Glomerular endothelial cell (primary cell): Measurements from ENCODE around the gene ANAPC7. TPM values are rescaled to one million over a fixed set of nuclear protein-coding genes. Genes with fewer than 3 reads are reported as not detected.
A peak's percentile ranks its signal among the peaks of the same experiment; 100 is the strongest.
"Not testable (repeated sequence)": the region's sequence is repeated elsewhere in the genome, so short reads cannot be mapped to it uniquely, and the experiment has no call there.

Experiments
- DNase-seq: peaks from one replicate; pipeline ENCODE4 v3.0.0-alpha.2; 2011; ENCODE audit warnings: low read depth, low spot score; ENCODE audit errors: extremely low read depth
- total RNA-seq: library from RNA; depleted of rRNA; stranded (reverse); fragments of >200 nt; gene quantifications from 2 replicates; pipeline ENCODE4 v1.2.3, GENCODE V29; 2015

ANAPC7 gene, protein sequence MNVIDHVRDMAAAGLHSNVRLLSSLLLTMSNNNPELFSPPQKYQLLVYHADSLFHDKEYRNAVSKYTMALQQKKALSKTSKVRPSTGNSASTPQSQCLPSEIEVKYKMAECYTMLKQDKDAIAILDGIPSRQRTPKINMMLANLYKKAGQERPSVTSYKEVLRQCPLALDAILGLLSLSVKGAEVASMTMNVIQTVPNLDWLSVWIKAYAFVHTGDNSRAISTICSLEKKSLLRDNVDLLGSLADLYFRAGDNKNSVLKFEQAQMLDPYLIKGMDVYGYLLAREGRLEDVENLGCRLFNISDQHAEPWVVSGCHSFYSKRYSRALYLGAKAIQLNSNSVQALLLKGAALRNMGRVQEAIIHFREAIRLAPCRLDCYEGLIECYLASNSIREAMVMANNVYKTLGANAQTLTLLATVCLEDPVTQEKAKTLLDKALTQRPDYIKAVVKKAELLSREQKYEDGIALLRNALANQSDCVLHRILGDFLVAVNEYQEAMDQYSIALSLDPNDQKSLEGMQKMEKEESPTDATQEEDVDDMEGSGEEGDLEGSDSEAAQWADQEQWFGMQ
- 41.5 and 67.1 TPM in 2 replicates for total RNA-seq

DNA sequence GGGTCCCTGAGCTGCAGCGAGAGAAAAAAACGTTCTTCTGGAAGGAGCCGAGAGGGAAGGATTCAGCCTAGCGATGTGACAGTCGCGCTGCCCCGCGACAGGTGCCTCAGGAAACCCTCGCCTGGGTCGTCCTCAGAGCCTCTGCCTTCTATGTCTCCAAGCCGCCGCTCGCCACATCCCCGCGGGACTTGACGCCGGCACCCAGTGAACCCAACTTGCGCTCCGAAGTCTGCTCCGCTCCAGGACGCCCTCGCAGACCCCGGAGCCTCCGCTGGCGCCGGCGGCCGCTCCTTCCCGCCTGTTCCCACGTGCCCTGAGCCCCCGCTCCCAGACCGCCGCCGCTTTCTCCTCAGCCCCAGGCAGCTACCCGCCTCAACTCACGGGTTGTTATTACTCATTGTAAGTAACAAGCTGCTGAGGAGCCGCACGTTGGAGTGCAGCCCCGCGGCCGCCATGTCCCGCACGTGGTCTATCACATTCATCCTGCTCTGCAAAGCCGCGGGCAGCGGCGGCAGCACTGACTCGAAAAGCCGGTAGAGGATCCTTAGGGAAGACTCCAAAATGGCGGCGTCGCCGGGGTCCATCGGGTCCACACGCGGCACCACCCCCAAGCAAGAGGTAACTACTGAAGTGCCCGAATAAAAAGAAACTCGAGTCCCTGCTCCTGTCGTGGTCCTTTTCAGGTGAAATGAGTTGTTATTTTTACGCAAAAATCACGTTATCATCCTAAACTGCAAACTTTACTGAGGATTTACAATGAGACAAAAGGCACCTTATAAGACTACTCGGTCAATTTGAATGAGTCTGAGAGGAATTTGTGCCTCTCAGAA, at the start of gene ANAPC7:
Gene ANAPC7, minus strand, starts transcription at position 563 of the 830 bp plus-strand sequence. Its CDS starts 81 bp downstream, at position 482.
- peak; percentile 75 for DNase-seq

DNA sequence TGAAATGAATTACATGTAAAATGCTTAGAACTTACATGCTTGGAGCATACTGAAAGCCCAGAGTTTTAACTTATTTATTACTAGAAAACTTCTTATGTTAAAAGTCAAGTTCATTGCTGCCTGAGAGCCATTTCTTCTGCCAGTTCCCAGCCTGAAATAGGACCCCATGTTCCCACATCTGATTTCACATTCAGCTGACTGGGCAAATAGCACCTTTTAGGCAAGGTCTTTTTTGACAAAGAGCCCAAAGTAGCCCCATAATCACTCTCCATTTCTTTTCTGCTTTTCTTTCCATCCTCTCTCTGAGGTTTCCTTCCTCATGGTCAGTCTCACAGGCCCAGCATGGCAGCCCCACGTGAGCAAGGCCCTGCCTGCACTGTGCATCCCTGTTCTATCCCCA, 47.8 kb upstream of the ANAPC7 start:
- DNase-seq, result no peak

DNA sequence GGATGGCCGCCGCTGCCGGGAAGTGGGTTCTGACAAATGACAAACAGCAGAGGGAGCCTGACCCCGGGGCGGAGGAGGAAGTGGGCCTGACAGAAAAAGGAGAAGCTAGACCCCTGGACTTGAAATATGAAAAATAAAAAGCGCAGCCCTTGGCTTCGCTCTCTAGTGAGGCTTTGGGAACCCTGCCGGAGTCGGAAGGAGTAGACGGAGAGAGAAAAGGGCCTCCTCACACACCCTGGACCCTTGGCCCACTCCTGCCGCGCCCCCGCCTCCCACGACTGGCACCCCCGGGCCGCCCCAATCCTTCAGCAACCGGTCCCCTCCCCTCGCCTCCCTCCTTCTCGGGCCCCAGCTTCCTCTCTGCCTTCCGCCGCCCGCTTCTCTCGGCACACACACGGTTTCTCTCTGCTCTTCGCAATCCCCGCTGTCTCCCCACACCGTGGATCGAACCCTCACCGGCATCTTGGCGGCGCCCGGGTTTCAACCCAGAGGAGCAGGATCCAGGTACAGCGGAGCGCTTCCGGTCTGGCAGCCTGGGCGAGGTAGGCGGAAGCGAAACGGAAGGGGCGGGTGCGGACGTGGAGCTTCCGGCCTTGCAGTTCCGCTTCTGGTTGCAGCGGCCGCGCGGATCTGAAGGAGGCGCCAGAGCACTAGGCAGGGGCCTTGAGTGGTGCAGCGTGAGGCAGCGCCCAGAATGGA, 46.4 kb upstream of the ANAPC7 start, which contains the start of gene ARPC3:
Gene ARPC3, minus strand, starts transcription at position 539 of the 699 bp plus-strand sequence. Its CDS starts 77 bp downstream, at position 462.
- DNase-seq, result no peak

DNA sequence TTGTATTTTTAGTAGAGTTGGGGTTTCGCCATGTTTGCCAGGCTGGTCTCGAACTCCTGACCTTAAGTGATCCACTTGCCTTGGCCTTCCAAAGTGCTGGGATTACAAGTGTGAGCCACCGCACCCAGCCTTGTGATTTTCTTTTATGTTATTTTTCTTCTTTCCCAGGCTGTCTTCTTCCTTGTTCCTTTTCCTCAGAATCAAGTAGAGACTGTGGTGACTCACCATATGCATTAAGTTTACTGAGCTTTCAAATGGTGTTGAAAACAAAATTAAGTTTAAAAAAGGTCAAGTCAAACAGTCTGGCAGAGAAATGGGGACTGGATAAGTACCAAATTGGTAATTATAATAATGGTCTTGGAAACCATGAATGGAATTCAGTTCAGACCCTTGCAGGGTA, 40.9 kb upstream of the ANAPC7 start:
- DNase-seq, result no peak

DNA sequence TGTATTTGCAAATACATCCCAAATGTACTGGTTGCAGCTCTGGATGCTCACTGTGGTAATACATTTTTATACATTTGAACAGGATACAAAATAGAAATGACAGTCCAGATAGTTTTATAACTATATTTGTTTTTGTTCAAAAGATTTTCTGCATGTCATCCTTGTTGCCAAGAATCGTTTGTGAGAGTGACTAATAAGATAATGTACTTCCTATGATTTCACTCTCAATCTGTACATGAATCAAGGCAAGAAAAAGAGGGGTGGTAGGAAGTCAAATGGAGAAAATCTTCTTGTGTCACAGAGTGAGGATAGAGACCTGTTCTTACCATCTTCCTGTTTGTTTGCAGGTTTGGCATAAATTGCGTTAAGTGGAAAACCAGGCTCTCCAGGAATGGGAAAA, 32.7 kb upstream of the ANAPC7 start:
- no peak for DNase-seq

DNA sequence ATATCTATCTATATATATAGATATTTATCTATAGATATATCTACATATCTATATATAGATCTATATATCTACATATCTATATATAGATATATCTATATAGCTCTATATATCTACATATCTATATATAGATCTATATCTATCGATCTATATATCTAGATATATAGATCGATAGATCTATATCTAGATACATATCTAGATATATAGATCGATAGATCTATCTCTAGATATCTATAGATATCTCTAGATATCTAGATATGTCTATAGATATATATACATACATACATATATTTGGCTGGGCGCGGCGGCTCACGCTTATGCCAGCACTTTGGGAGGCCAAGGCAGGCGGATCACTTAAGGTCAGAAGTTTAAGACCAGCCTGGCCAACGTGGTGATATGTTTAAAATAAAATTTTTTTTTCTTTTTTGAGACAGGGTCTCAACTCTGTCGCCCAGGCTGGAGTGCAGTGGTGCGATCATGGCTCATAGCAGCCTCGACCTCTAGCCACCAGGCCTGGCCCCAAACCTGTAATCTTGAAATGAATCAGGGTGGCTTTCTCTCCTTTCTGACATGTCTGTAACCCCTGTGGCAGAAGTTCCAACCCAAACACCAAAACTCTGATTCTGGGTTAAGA, 28.6 kb upstream of the ANAPC7 start:
- no peak for DNase-seq

DNA sequence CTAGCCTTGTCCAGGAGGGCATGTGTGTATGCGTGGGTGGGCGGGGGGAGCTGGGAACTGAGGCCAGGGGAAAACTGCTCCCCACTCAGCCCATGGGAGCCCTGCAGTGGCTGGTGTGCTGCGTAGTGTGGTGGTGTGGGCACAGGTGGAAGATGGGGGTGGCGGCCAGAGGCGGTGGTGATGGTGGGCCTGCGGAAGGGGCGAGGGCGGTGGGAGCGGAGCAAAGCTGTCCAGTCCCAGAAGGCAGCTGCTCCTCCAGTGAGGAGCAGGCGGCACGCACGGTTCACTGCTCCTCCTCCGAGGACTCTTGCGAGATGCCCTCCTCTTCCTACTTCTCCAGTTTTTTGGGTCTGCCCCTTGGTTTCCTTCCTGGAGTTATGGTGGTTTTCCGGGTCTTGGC, 26.2 kb upstream of the ANAPC7 start:
- DNase-seq, result not testable (repeated sequence)

DNA sequence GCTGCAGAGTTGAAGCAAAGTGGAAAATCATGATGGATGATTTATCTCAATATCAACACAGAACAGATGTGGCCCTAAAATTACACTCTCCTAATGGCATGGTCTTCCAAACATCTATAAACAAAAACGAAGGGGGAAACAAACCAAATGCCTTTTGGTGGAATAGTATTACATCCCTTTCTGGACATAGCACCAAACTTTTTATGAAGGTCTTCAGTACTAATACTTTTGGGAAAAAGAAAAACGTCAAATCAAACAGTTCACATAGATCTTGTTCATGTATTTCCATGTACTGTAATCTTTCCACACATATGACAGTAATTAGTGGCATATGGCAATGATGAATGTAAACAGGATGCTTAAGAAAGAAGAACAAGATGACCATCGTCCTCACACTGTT, 22.9 kb upstream of the ANAPC7 start:
- no peak for DNase-seq

DNA sequence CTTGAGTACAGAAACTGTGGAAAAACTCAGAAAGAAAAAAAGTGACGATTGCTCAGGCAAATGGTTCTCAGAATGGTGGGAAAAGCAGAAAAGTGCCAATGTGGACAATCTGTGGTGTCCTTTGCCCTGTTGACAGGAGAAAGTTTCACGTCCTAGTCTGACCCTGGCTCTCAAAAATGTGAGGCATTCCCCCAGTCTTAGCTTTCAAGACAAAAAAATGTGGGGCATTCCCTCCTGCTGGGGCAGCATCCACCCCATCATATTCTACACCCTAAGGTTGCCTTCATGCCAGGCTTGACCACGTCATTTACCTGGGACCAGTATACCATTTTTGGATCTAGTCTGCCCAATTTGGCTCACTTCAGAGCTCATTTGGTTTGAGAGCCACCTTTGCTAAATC, 20.7 kb upstream of the ANAPC7 start:
- DNase-seq, result no peak

DNA sequence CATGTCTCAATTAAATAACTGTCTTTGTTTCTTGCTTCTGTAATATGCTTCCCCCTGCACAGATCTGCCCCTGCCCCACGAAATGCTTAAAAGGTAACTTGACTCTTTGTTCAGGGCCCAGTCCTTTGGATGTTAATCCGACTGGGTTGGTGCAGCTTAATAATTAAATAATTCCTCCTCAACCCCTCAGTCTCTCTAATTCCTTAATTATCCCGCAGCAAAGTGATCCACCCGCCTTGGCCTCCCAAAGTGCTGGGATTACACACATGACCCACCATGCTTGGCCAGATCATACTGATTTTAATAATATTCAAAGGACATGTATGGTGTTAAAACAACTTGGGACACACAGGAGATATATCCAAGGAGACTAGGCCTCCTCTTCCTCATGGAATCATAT, 18.2 kb upstream of the ANAPC7 start:
- no peak for DNase-seq

DNA sequence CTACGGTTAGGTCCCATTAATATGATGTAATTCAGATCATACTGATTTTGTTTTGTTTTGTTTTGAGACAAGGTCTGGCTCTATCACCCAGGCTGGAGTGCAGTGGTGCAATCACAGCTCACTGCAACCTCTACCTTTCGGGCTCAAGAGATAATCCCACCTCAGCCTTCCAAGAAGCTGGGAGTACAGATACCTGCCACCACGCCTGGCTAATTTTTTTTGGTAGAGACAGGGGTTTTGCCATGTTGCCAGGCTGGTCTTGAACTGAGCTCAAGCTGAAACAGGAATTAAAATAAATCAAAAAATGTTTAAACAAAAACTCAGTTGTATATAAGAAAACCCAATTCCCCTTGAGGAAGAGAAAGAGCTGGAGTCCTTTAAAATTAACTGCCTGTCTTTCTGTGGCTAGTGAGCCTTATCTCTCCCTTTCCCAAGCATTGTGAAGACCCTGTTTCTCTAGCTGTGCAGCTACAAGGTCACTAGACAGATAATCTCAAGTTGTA, 17.7 kb upstream of the ANAPC7 start:
- no peak for DNase-seq

DNA sequence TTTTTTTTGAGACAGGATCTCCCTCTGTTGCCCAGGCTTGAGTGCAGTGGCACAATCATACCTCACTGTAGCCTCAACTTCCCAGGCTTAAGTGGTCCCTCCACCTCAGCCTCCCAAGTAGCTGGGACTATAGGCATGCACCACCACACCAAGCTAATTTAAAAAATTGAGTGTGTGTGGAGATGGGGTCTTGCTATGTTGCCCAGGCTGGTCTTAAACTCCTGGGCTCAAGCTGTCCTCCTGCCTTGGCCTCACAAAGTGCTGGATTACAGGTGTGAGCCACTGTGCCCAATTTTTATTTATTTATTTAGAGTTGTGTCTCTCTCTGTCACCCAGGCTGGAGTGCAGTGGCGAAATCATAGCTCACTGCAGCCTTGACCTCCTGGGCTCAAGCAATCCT, 17.1 kb upstream of the ANAPC7 start:
- DNase-seq, result not testable (repeated sequence)

DNA sequence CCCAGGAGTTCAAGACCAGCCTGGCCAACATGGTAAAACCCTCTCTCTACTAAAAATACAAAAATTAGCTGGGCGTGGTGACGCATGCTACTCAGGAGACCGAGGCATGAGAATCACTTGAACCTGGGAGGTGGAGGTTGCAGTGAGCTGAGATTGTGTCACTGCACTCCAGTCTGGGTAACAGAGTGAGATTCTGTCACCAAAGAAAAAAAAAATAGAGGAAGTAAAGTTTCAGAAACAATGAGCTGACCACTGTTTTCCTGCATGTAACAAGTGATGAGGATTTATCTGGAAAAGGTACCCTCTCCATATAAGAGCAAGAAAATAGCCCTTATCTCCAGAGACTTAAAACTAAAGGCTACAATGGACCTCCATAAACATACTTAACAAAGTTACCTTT, 13.6 kb upstream of the ANAPC7 start:
- DNase-seq, result not testable (repeated sequence)

DNA sequence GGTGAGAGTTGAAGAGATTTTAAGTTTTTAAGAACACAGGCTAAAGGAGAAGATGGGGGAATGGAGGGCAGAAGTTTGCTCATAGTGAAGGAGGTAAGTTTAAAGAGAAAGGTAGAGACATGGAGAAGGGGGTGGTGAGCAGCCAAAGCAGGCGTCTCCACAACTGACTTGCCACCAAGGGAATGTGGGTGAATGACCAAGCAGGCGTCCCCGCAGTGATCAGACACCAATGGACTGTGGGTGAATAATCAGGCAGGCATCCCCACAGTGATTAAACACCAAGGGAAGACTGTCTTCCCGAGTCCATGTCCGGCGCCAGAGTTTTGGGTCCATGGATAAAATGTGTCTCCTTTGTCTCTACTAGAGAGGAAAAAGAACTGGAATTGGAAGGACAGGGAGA, 6.6 kb upstream of the ANAPC7 start:
- not testable (repeated sequence) for DNase-seq

DNA sequence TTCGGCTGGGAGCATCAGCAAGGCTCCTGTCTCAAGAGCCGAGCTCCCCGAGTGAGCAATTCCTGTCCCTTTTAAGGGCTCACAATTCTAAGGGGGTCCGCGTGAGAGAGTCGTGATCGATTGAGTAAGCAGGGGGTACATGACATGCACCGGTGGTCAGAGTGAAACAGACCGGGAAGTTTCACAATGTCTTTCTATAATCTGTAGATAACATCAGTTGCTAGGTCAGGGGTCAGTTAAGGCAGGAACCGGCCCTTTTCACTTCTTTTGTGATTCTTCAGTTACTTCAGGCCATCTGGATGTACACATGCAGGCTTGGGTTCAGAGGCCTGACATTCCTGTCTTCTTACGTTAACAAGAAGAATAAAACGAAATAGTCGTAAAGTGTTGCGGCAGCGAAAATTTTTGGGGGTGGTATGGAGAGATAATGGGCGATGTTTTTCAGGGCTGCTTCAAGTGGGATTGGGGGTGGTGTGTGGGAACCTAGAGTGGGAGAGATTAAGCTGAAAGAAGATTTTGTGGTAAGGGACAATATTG, 1.7 kb upstream of the ANAPC7 start:
- DNase-seq, result not testable (repeated sequence)

DNA sequence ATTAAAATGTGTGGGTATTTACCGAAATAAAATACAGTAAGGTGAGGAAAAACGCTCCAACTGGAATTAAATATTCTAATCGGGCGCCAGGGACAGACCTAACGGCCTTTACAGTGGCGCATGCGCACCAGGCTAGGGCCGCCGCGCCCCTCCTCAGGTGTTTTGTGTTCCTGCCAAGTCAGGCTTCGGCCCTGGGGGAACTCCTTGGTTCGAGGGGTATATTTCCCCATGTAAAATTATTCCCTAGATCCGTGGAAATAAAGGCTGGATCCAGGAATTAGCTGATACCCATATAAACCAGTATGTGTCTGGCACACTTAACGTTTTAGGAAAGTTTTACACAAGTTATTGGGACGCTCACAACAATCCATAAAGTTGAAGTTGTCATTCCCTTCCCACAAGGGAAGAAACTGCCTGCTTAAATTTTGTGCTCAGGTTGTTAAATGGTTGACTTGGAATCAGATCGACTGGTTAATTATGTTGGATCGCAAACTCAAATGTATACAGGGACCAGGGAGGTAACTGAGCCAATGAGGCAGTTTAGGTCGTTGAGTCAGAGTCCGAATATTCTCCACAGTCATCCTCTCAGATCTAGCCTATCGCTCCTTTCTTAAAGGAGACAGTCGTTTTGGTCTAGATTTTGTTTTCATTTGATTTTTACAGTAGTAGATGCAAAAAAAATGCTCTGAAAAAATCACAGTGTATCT, 621 bp upstream of the ANAPC7 start:
- DNase-seq, result no peak

DNA sequence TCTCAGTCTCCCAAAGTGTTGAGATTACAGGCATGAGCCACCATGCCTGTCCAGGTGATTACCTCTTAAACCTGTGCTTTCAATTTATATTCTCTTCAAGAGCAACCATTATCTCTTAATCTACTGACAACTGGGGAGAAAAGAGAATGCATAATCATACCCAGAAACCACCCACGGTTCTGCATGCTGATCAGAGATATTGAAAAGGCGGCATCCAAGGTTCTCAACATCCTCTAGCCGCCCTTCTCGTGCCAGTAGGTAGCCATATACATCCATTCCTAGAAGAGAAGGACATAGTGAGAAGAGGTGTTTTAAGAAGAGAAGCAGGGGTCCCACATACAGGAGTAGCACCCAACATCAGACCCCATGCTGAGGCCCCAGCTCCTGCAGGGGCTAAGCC, 20.8 kb downstream of the ANAPC7 start:
- no peak for DNase-seq

DNA sequence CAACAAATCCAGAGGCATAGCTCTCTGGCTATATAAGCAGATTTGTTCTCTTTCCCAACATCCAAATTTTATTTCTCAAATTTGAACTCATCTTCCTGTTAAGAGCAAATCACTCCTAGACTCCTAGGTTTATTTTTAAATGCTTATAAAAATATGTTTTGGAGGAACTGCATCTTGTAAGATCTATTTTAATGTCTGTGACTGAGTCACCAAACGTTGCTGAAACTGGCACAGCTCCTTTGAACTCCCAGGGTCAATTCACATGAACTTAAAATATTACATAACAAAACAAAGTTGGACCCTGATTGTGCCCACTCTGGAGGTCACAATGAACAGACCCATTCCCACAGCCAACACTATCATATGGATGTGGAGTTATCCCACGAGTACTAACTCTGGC, 23.9 kb downstream of the ANAPC7 start:
- DNase-seq, result no peak

DNA sequence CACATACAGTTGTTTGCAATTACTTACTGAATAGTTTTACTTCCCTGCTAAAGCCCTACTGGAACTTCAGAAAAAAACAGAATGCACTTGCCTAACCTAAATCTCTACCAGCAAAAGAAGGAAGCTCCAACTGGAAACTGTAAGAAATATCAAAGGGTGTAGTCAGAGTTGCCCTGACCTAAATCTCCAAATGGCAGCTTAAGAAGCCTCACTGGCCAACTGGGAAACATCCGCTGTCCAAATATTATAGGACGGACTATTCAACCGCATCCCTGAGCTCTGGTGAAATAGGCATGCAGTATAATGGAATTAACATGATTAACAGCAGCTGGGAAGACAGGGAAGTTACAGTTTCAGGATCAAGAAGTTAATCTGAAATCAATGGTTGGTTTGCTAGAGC, 24.3 kb downstream of the ANAPC7 start:
- no peak for DNase-seq
